Activated T-cell treated with anti-CD3 and anti-CD28 coated beads, Interleukin-2, amount 50 U/mL, for 4 hours (primary cell): ENCODE measurements around the gene AKT1S1. TPM values are rescaled to one million over a fixed set of nuclear protein-coding genes. Genes with fewer than 3 reads are reported as not detected.

ENCODE experiments used
- ATAC-seq, 2 donors: fragments of 200-7000 bp; cut with Tn5 transposase; one replicate each; pipeline ENCODE4 v1.10.0; 2021
- DNase-seq: peaks from one replicate; pipeline ENCODE4 v3.0.0-alpha.2; 2020
- H3K27me3 Mint-ChIP-seq: one replicate; pipeline ENCODE4 v1.8.0; 2021; ENCODE audit warnings: low read depth, mixed read lengths
- H3K36me3 Mint-ChIP-seq: one replicate; pipeline ENCODE4 v1.8.0; 2022; ENCODE audit warnings: mixed read lengths; ENCODE audit not compliant: insufficient read depth
- H3K4me1 Mint-ChIP-seq: one replicate; pipeline ENCODE4 v1.8.0; 2021; ENCODE audit warnings: low read depth, mixed read lengths
- H3K4me3 Mint-ChIP-seq: one replicate; pipeline ENCODE4 v1.8.0; 2021; ENCODE audit warnings: mild to moderate bottlenecking, moderate library complexity, mixed read lengths
- H3K9me3 Mint-ChIP-seq: one replicate; pipeline ENCODE4 v1.8.0; 2021; ENCODE audit warnings: mixed read lengths
- total RNA-seq, 3 donors: library from RNA; stranded (reverse); gene quantifications; one replicate each; pipeline ENCODE4 v1.2.1, GENCODE V29; 2021

AKT1S1 gene
- total RNA-seq, 3 donors from 2014 or later, result 25.3 to 31.6 (median 28.0) TPM

- Mint-ChIP-seq H3K27me3 (no peaks in the 10 kb centered on the region), H3K4me1 (peaks cover 14% of the 10 kb centered on the region), H3K36me3 (peaks cover 28% of the 10 kb centered on the region), H3K4me3 (no peak overlapping the region), H3K9me3 (no peaks in the 10 kb centered on the region)
- ATAC-seq (no peak), DNase-seq (no peak)
Observed at GRCh38 chr19:49881186-49881585, 4.0 kb upstream of the AKT1S1 start.

GRCh38 chr19:49880162-49880869, 3.2 kb upstream of the AKT1S1 start:
- Mint-ChIP-seq H3K36me3 (peaks cover 25% of the 10 kb centered on the region), H3K9me3 (no peaks in the 10 kb centered on the region), H3K4me3 (no peak overlapping the region), H3K27me3 (no peaks in the 10 kb centered on the region), H3K4me1 (peaks cover 19% of the 10 kb centered on the region)
- ATAC-seq, result no peak
- no peak for DNase-seq

GRCh38 chr19:49879243-49879963, 2.2 kb upstream of the AKT1S1 start:
- peaks cover 18% of the 10 kb centered on the region for H3K36me3 Mint-ChIP-seq
- H3K9me3 Mint-ChIP-seq, result no peaks in the 10 kb centered on the region
- H3K4me1 Mint-ChIP-seq, result peaks cover 23% of the 10 kb centered on the region
- DNase-seq, result no peak
- H3K27me3 Mint-ChIP-seq, result no peaks in the 10 kb centered on the region
- no peak overlapping the region for H3K4me3 Mint-ChIP-seq
- no peak for ATAC-seq

- DNase-seq (no peak), ATAC-seq (no peak)
- H3K4me1 Mint-ChIP-seq, result peaks cover 23% of the 10 kb centered on the region
- H3K9me3 Mint-ChIP-seq, result no peaks in the 10 kb centered on the region
- H3K4me3 Mint-ChIP-seq, result no peak overlapping the region
- H3K27me3 Mint-ChIP-seq, result no peaks in the 10 kb centered on the region
- H3K36me3 Mint-ChIP-seq, result peaks cover 17% of the 10 kb centered on the region
Observed at GRCh38 chr19:49878744-49879070, 1.6 kb upstream of the AKT1S1 start.

- peaks cover 12% of the 10 kb centered on the region for H3K36me3 Mint-ChIP-seq
- no peak overlapping the region for H3K4me3 Mint-ChIP-seq
- peaks cover 23% of the 10 kb centered on the region for H3K4me1 Mint-ChIP-seq
- H3K27me3 Mint-ChIP-seq, result no peaks in the 10 kb centered on the region
- DNase-seq (peak; percentile 96), ATAC-seq (peak; percentile 70 to 72)
- H3K9me3 Mint-ChIP-seq, result no peaks in the 10 kb centered on the region
Observed at GRCh38 chr19:49877879-49878743, 956 bp upstream of the AKT1S1 start.

- Mint-ChIP-seq H3K4me3 (no peak overlapping the region), H3K9me3 (no peaks in the 10 kb centered on the region), H3K36me3 (peaks cover 5% of the 10 kb centered on the region), H3K4me1 (peaks cover 27% of the 10 kb centered on the region), H3K27me3 (no peaks in the 10 kb centered on the region)
- peak; percentile 97 for DNase-seq
- ATAC-seq, result peak; percentile 65 to 67
Observed at GRCh38 chr19:49876422-49877019, 634 bp downstream of the AKT1S1 start.

GRCh38 chr19:49875857-49876421, 1.2 kb downstream of the AKT1S1 start:
- ATAC-seq, result no peak
- H3K9me3 Mint-ChIP-seq, result no peaks in the 10 kb centered on the region
- H3K4me1 Mint-ChIP-seq, result peaks cover 27% of the 10 kb centered on the region
- H3K4me3 Mint-ChIP-seq, result no peak overlapping the region
- peak; percentile 54 for DNase-seq
- H3K36me3 Mint-ChIP-seq, result peaks cover 3% of the 10 kb centered on the region
- H3K27me3 Mint-ChIP-seq, result no peaks in the 10 kb centered on the region

GRCh38 chr19:49875177-49875576, 2.0 kb downstream of the AKT1S1 start:
- Mint-ChIP-seq H3K4me1 (peaks cover 32% of the 10 kb centered on the region), H3K4me3 (no peak overlapping the region), H3K27me3 (no peaks in the 10 kb centered on the region), H3K9me3 (no peaks in the 10 kb centered on the region), H3K36me3 (peaks cover 3% of the 10 kb centered on the region)
- ATAC-seq (no peak), DNase-seq (no peak)

GRCh38 chr19:49874503-49875157, 2.5 kb downstream of the AKT1S1 start:
- ATAC-seq (no peak), DNase-seq (no peak)
- Mint-ChIP-seq H3K4me1 (peaks cover 33% of the 10 kb centered on the region), H3K27me3 (no peaks in the 10 kb centered on the region), H3K36me3 (peaks cover 3% of the 10 kb centered on the region), H3K4me3 (no peak overlapping the region), H3K9me3 (no peaks in the 10 kb centered on the region)

GRCh38 chr19:49873834-49874233, 3.3 kb downstream of the AKT1S1 start:
- Mint-ChIP-seq H3K36me3 (peaks cover 3% of the 10 kb centered on the region), H3K9me3 (no peaks in the 10 kb centered on the region), H3K4me1 (peaks cover 29% of the 10 kb centered on the region), H3K27me3 (no peaks in the 10 kb centered on the region), H3K4me3 (no peak overlapping the region)
- ATAC-seq (no peak), DNase-seq (no peak)

- Mint-ChIP-seq H3K27me3 (no peaks in the 10 kb centered on the region), H3K4me3 (no peak overlapping the region), H3K9me3 (no peaks in the 10 kb centered on the region), H3K36me3 (peaks cover 2% of the 10 kb centered on the region), H3K4me1 (peaks cover 25% of the 10 kb centered on the region)
- DNase-seq (no peak), ATAC-seq (no peak)
Observed at GRCh38 chr19:49873129-49873521, 4.0 kb downstream of the AKT1S1 start.

- Mint-ChIP-seq H3K4me1 (peaks cover 25% of the 10 kb centered on the region), H3K9me3 (no peaks in the 10 kb centered on the region), H3K36me3 (no peaks in the 10 kb centered on the region), H3K4me3 (no peak overlapping the region), H3K27me3 (no peaks in the 10 kb centered on the region)
- no peak for ATAC-seq
- no peak for DNase-seq
Observed at GRCh38 chr19:49872245-49873128, 4.7 kb downstream of the AKT1S1 start.
